GM18505 (cell line): ENCODE data around the gene SLC6A11.

Experiments used
- ATAC-seq: cut with Tn5 transposase; IDR thresholded peaks from one replicate; pipeline ENCODE4 v1.9.1; 2021; ENCODE audit not compliant: unreplicated experiment
- POLR2A ChIP-seq: IDR thresholded peaks from 4 replicates; pipeline ENCODE4 v1.6.1; 2011; ENCODE audit warnings: borderline replicate concordance; ENCODE audit not compliant: insufficient read depth, insufficient read length; ENCODE audit errors: extremely low read depth

SLC6A11 gene

GRCh38 chr3:10837849-10838248, 21.8 kb downstream of the SLC6A11 start:
- no peak for ATAC-seq
- TF ChIP-seq POLR2A = no peak

GRCh38 chr3:10839167-10839566, 23.1 kb downstream of the SLC6A11 start:
- no peak for ATAC-seq
- TF ChIP-seq POLR2A = no peak

- TF ChIP-seq POLR2A = no peak
- no peak for ATAC-seq
These were observed 25.1 kb downstream of the SLC6A11 start for GRCh38 chr3:10841100-10841499.

- ATAC-seq = no peak
- no peak for TF ChIP-seq POLR2A
These were observed 27.4 kb downstream of the SLC6A11 start for GRCh38 chr3:10843378-10843777.

- no peak for TF ChIP-seq POLR2A
- no peak for ATAC-seq
These were observed 29.2 kb downstream of the SLC6A11 start for GRCh38 chr3:10845001-10845761.

- peak; percentile 80 for ATAC-seq
- no peak for TF ChIP-seq POLR2A
These were observed 30.0 kb downstream of the SLC6A11 start for GRCh38 chr3:10845839-10846656.

GRCh38 chr3:10846657-10846975, 30.6 kb downstream of the SLC6A11 start:
- no peak for ATAC-seq
- no peak for TF ChIP-seq POLR2A

GRCh38 chr3:10848261-10848660, 32.2 kb downstream of the SLC6A11 start:
- TF ChIP-seq POLR2A = no peak
- no peak for ATAC-seq

- ATAC-seq = no peak
- no peak for TF ChIP-seq POLR2A
These were observed 36.2 kb downstream of the SLC6A11 start for GRCh38 chr3:10852066-10852808.

- no peak for TF ChIP-seq POLR2A
- no peak for ATAC-seq
These were observed 39.2 kb downstream of the SLC6A11 start for GRCh38 chr3:10855083-10855870.

GRCh38 chr3:10855871-10856662, 40.0 kb downstream of the SLC6A11 start:
- TF ChIP-seq POLR2A = no peak
- no peak for ATAC-seq

GRCh38 chr3:10857235-10857634, 41.2 kb downstream of the SLC6A11 start:
- ATAC-seq = no peak
- no peak for TF ChIP-seq POLR2A

GRCh38 chr3:10858091-10858490, 42.1 kb downstream of the SLC6A11 start:
- TF ChIP-seq POLR2A = no peak
- no peak for ATAC-seq

GRCh38 chr3:10867384-10867783, 51.4 kb downstream of the SLC6A11 start:
- no peak for TF ChIP-seq POLR2A
- no peak for ATAC-seq
